HG03135 (cell line): ENCODE measurements around the gene PCOLCE2.

ENCODE experiments used
- ATAC-seq: cut with Tn5 transposase; IDR thresholded peaks from one replicate; pipeline ENCODE4 v1.9.1; 2021; ENCODE audit warnings: mild to moderate bottlenecking, moderate library complexity; ENCODE audit not compliant: unreplicated experiment

The PCOLCE2 gene

GRCh38 chr3:142817356-142817755 lies 71.5 kb downstream of the PCOLCE2 start:
- ATAC-seq, result no peak

DNA sequence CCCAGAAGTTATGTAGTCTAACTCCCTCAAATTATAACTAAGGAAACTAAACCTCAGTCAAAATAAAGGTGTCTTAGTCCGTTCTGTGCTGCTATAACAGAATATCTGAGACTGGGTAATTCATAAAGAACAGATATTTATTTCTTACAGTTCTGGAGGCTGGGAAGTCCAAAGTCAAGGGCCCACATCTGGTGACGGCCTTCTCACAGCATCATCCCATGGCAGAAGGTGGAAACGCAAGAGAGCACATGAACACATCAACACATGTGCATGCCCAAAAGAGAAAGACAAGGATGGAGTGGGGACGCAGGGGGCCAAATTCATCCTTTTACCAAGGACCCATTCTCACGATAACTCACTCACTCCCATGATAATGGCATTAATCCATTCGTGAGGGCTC lies 73.1 kb downstream of the PCOLCE2 start:
- ATAC-seq, result no peak

GRCh38 chr3:142809259-142809658 lies 79.6 kb downstream of the PCOLCE2 start:
- ATAC-seq, result no peak

DNA sequence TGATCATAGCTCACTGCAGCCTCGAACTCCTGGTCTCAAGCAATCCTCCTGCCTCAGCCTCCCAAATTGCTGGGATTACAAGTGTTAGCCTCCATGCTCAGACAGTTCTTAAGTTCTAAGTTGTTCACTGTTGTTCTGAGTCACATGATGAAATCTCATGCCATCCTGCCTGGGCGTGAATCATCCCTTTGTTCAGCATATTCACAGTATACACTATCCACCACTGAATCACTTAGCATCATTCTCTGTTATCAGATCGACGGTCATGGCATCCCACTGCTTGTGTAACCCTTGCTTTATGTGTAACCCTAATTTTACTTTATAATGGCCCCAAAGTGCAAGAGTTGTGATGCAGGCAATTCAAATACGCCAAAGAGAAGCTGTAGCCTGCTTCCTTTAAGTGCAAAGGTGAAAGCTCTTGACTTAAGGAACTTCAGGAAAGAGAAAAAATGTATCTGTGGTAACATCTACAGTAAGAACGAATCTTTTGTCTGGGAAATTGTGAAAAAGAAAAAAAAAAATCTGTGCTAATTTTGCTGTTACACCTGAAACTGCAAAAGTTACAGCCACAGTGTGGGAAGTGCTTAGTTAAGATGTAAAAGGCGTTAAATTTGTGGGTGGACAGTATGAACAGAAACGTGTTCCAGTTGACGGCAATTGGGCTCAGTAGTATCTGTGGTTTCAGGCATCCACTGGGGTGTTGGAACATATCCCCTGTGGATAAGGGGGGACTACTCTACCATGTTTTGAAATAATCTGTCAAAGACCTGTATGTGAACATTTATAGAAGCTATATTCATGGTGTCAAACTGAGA lies 80.6 kb downstream of the PCOLCE2 start:
- no peak for ATAC-seq

- no peak for ATAC-seq
These were observed 86.0 kb downstream of the PCOLCE2 start for GRCh38 chr3:142802891-142803290.

- ATAC-seq, result no peak
These were observed 87.1 kb downstream of the PCOLCE2 start for GRCh38 chr3:142801746-142802145.

- no peak for ATAC-seq
These were observed 92.1 kb downstream of the PCOLCE2 start for GRCh38 chr3:142796823-142797222.

DNA sequence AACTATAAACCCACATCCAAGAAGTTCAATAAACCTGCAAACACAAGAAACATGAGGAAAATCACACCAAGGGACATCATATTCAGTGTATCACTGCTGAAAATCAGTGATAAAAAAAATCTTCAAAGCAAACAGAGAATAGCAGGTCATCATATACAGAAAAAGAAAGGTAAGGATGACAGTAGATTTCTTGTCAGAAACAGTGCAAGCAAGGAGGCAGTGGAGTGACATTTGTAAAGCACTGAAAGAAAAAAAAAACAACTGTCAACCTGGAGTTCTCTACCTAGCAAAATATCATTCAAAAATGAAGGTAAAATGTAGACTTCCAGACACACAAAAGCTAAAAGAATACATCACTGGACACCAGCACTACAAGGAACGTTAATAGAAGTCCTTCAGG lies 93.6 kb downstream of the PCOLCE2 start:
- ATAC-seq, result no peak

DNA sequence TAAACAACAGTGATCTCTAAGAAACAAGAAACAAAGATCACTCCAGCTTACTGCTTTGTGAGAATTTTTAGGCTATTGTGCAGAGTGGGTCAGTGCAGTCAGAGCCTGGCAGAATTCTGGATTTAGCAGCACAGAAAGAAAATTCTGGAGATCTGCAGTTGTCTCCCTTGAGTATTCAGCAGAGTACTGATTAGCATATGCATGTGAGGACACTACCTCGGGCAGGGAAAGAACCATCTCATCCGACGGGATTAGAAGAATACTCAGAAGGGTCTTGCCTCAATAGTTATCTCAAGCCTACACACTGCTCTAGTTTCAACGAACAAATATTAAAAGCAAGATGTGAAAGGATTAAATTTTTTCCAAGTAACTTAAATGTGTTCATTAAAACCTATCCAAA lies 94.4 kb downstream of the PCOLCE2 start:
- ATAC-seq, result no peak

DNA sequence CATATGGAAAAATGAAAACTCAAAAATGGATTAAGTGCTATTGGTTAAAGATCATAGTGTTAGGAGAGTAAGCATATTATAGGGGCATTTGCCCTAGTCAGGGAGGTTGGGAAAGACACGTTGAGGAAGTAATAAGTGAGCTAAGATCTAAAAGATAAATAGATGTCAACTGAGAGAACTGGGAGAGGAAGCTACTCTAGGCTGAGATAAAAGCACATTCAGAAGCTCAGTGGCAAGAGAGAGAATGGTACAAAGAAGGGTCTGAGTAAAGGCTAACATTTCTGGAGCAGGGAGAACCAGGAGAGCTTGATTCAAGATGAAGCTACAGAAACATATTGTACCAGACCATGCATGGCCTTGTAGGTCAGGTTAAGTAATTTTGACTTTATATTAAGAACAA lies 101.2 kb downstream of the PCOLCE2 start:
- no peak for ATAC-seq

- no peak for ATAC-seq
These were observed 102.9 kb downstream of the PCOLCE2 start for GRCh38 chr3:142785996-142786395.

DNA sequence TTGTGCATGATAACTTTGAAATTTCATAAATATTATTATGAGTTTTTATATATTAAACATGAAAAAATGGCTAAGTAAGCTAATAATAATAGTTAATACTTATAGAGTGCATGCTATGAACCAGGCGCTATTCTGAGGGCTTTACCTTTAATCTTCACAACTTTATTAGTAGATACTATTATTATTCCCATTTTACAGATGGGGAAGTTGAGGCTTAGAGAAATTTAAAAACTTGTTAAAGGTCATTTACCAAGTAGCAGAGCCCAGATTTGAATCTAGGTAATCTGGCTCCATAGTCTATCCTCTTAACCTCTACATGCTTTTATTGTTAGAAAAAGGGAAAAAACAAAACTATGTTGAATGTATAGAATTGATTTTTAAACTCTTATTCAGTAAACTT lies 104.7 kb downstream of the PCOLCE2 start:
- ATAC-seq, result no peak

DNA sequence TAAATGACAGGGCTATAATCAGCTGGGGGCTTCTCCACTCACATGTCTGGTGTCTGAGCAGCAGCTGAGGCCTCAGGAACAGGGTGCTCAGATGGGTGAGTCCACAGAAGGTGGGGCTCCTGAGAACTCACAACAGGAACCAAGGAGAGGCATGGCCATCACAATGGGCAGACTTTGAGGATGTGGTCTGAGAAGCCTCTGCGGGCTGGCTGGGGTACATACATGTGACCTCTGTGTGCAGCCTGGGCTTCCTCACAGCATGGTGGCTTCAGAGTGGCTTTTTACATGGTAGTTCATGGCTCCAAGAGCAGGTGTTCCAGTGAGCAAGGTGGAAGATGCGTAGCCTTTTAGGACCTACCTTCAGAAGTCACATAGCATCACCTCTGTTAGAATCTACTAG lies 106.3 kb downstream of the PCOLCE2 start:
- ATAC-seq, result no peak

DNA sequence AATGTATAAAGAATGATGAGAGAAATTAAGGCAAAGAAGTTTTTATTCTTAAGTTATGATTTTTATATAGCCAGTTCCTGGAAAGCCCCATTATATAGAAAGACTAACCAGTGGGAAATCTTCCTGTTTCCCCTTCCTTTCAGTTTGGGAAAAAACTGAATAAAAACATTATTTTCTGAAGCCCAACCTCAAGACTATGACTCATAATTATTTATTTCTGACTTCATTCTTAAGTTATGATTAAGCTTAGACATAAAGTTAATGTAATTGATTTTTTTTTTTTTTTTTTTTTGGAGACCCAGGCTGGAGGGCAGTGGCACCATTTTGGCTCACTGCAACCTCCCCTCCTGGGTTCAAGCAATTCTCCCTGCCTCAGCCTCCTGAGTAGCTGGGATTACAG lies 109.3 kb downstream of the PCOLCE2 start:
- ATAC-seq, result no peak

DNA sequence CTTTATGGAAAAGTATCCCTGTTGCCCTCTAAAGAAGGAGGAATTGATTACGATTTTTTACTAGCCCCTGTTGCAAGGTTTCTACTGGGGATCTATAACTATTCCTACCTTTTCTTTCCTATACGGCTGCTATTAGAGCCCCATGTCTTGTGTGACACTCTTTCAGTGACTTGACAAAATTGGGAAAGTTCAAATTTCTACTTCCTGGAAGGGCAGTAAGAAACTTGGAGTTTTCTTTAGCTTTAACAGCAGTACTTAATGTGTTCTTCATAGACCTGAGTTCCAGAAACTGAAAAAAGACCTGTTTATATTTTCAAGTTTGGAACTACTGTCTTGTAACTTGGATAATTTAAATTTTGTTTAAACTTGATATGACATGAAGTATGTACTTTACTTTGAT lies 110.3 kb downstream of the PCOLCE2 start:
- no peak for ATAC-seq

GRCh38 chr3:142777927-142778326 lies 111.0 kb downstream of the PCOLCE2 start:
- ATAC-seq, result no peak

GRCh38 chr3:142768338-142768737 lies 120.5 kb downstream of the PCOLCE2 start:
- no peak for ATAC-seq
